Motor neuron (in vitro differentiated cells): ENCODE measurements around the gene EAF1. TPM values are rescaled to one million over a fixed set of nuclear protein-coding genes. Genes with fewer than 3 reads are reported as not detected.
"Not testable (repeated sequence)": the region's sequence is repeated elsewhere in the genome, so short reads cannot be mapped to it uniquely, and the experiment has no call there.

Experiments
- ATAC-seq, 8 experiments: fragments of 200-7000 bp; cut with Tn5 transposase; replicated peaks in 6 of 8; 2 replicates each; pipeline ENCODE4 v1.8.0; 2021; ENCODE audit warnings: mild to moderate bottlenecking in 8 of 8, moderate library complexity in 8 of 8
- H3K27ac ChIP-seq, 2 donors: fragments of 250-450 bp; sonication (Bioruptor Pico); 2 replicates each; pipeline ENCODE4 v1.9.0; 2021; ENCODE audit warnings: antibody characterized with exemption in 2 of 2, mild to moderate bottlenecking in 2 of 2, moderate library complexity in 1 of 2
- H3K4me1 ChIP-seq, 2 donors: fragments of 250-450 bp; sonication (Bioruptor Pico); replicated peaks in 1 of 2; 2 replicates each; pipeline ENCODE4 v1.6.1; 2021; ENCODE audit warnings: antibody characterized with exemption in 2 of 2, mild to moderate bottlenecking in 2 of 2, moderate library complexity in 1 of 2
- H3K4me3 ChIP-seq, 5 donors: fragments of 250-450 bp; sonication (Bioruptor Pico); 2 replicates each; pipeline ENCODE4 v1.9.0; 2021; ENCODE audit warnings: antibody characterized with exemption in 5 of 5, mild to moderate bottlenecking in 5 of 5, moderate library complexity in 4 of 5
- WGBS, 10 experiments: fragments of 450-650 bp; shearing (Covaris generic); methylation state at CpG; one replicate each; pipeline ENCODE4 v1.0.0; 2022; 5-methylcytosine and 5-hydroxymethylcytosine counted together
- in situ Hi-C, 9 experiments: fragments of 400-800 bp; cut with MboI; loops; one replicate each; pipeline ENCODE4 v1.15.0; 2021; ENCODE audit warnings: low sequenced_read_pairs in 9 of 9, low pct_unique_long_range_greater_than_20kb in 2 of 9; ENCODE audit not compliant: unreplicated experiment in 9 of 9
- total RNA-seq, 8 experiments: library from RNA; unstranded; fragments of 300-600 nt; gene quantifications; 2 replicates each; pipeline versions ENCODE4 v1.2.3 to v1.2.4, GENCODE V29; 2022

The EAF1 gene
- total RNA-seq, 8 experiments from 2014 or later = 16.8 to 34.4 (median 26.7) TPM

DNA sequence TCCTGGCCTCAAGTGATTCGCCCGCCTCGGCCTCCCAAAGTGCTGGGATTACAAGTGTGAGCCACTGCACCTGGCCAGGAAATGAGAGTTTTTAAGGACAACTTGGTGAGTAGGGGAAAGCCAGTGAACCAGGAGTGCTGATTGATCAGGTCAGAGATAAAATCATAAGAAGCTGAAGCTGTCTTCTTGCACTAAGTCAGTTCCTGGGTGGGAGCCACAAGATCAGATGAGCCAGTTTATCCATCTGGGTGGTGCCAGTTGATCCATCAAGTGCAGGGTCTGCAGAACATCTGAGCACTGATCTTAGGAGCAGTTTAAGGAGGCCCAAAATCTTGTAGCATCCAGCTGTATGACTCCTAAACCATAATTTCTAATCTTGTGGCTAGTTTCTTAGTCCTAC is 39.1 kb upstream of the EAF1 start:
- in situ Hi-C loops = loop anchor here in 4 of 9 experiments (10.0 to 25.0 kb wide), 2 partner anchors 124 to 126 kb away; no protein-coding TSS in a partner anchor
- ATAC-seq, H3K4me3 ChIP-seq, H3K27ac ChIP-seq, H3K4me1 ChIP-seq: not testable (repeated sequence)
- 89 to 100% (median 96%) methylated on average over 1 to 3 of the region's 3 CpGs; no CpG with 5 or more reads in 4 of the 10 experiments for WGBS, 10 experiments

GRCh38 chr3:15390460-15390859 is 36.9 kb upstream of the EAF1 start:
- in situ Hi-C loops = loop anchor here in 2 of 9 experiments (25.0 kb wide), 1 partner anchor 128 kb away; no protein-coding TSS in a partner anchor
- ATAC-seq = no peak
- WGBS, 10 experiments = 0 to 88% (median 49%) methylated on average over 1 to 6 of the region's 6 CpGs; no CpG with 5 or more reads in 2 of the 10 experiments
- Histone ChIP-seq H3K4me1 (no peaks in the 10 kb centered on the region), H3K4me3 (no peak overlapping the region), H3K27ac (no peak overlapping the region)

DNA sequence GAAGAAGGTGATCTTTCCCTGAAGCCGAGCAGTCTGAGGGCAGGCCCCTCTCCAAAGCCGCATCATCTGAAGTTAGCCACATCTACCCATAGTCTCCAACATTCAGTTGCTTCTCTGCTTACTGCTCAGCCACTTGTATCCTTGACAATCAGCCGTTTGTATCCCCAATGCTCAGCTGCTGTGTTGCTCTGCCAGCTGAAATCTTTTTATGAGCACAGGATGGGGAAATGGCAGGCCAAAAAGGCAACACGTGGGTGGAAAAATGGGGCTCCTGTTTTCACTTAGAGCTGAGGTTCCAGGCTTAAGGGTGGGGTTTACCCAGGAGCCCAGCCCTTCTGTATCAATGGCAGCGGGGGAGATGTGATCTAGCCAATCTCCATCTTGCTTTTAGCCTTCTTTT is 36.4 kb upstream of the EAF1 start:
- 20 to 100% (median 86%) methylated on average over 1 to 3 of the region's 5 CpGs; no CpG with 5 or more reads in 2 of the 10 experiments for WGBS, 10 experiments
- in situ Hi-C loops = loop anchor here in 2 of 9 experiments (25.0 kb wide), 1 partner anchor 129 kb away; no protein-coding TSS in a partner anchor
- Histone ChIP-seq H3K4me3 (no peak overlapping the region), H3K27ac (no peak overlapping the region), H3K4me1 (no peaks in the 10 kb centered on the region)
- ATAC-seq = no peak

DNA sequence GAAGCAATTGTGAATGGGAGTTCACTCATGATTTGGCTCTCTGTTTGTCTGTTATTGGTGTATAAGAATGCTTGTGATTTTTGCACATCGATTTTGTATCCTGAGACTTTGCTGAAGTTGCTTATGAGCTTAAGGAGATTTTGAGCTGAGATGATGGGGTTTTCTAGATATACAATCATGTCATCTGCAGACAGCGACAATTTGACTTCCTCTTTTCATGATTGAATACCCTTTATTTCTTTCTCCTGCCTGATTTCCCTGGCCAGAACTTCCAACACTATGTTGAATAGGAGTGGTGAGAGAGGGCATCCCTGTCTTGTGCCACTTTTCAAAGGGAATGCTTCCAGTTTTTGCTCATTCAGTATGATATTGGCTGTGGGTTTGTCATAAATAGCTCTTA is 34.1 kb upstream of the EAF1 start:
- H3K4me3 ChIP-seq = not testable (repeated sequence)
- WGBS, 10 experiments = no CpG with 5 or more reads among the region's 2 CpGs

GRCh38 chr3:15398731-15399133 is 28.7 kb upstream of the EAF1 start:
- H3K4me3 ChIP-seq, ATAC-seq, H3K27ac ChIP-seq, H3K4me1 ChIP-seq: not testable (repeated sequence)
- WGBS, 10 experiments = 96 to 100% (median 98%) methylated on average over 1 to 3 of the region's 3 CpGs; no CpG with 5 or more reads in 6 of the 10 experiments
- in situ Hi-C loops = loop anchor here in 2 of 9 experiments (25.0 kb wide), 1 partner anchor 136 kb away; no protein-coding TSS in a partner anchor

More for the DNA sequence above, 34.1 kb upstream of the EAF1 start:
- ATAC-seq, H3K4me1 ChIP-seq, H3K27ac ChIP-seq: not testable (repeated sequence)
- in situ Hi-C loops = loop anchor here in 2 of 9 experiments (25.0 kb wide), 1 partner anchor 131 kb away; no protein-coding TSS in a partner anchor

DNA sequence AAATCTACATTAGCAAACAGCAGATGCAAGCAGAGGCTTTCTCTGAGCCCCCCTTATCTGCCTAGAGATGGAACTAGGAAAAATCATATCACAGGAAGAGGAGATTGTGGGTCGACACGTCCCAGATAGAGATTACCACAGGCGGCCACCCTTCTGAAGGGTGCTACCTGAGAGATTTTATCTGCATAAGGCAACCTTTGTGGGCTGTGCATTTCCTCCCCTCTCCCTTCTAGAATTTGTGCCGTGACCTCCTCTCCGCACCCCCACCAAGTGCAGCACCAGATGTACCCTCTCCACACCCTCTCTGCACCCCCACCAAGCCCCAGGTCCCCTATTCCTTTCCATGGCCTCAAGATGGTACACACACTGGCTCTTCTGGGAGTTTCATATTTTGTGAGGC is 27.4 kb upstream of the EAF1 start:
- H3K4me3 ChIP-seq = no peak overlapping the region
- no peak overlapping the region for H3K27ac ChIP-seq
- 80 to 100% (median 96%) methylated on average over 1 to 3 of the region's 5 CpGs; no CpG with 5 or more reads in 5 of the 10 experiments for WGBS, 10 experiments
- ATAC-seq = peak in 1 of 8 experiments; percentile 49
- H3K4me1 ChIP-seq = no peaks in the 10 kb centered on the region
- in situ Hi-C loops = loop anchor here in 4 of 9 experiments (10.0 to 25.0 kb wide), 3 partner anchors 135 to 288 kb away; no protein-coding TSS in a partner anchor

DNA sequence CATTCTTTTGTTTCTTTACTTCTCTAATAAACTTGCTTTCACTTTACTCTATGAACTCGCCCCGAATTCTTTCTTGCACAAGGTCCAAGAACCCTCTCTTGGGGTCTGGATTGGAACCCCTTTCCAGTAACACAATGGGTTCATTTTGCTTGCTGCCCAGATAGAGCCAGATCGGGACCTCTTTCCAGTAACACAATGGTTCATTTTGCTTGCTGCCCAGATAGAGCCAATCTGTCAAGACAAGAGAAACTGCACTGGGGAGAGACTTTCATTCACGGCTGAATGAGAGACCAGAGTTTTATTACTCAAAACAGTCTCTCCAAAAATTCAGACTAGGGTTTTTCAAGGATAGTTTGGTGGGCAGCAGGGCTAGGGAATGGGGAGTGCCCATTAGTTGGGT is 25.5 kb upstream of the EAF1 start:
- 67 to 100% (median 93%) methylated on average over 1 to 4 of the region's 4 CpGs; no CpG with 5 or more reads in 1 of the 10 experiments for WGBS, 10 experiments
- no peak overlapping the region for H3K4me3 ChIP-seq
- no peak overlapping the region for H3K27ac ChIP-seq
- in situ Hi-C loops = loop anchor here in 2 of 9 experiments (10.0 to 25.0 kb wide), 3 partner anchors 137 to 290 kb away; no protein-coding TSS in a partner anchor
- ATAC-seq = no peak
- no peaks in the 10 kb centered on the region for H3K4me1 ChIP-seq

- Histone ChIP-seq H3K27ac (no peak overlapping the region), H3K4me1 (no peaks in the 10 kb centered on the region), H3K4me3 (no peak overlapping the region)
- ATAC-seq = peak in 3 of 8 experiments; percentile 35 to 61 (median 56)
- WGBS, 10 experiments = 78 to 90% (median 85%) methylated on average over 2 to 3 of the region's 3 CpGs; no CpG with 5 or more reads in 2 of the 10 experiments
- in situ Hi-C loops = loop anchor here in 2 of 9 experiments (10.0 to 25.0 kb wide), 3 partner anchors 139 to 291 kb away; no protein-coding TSS in a partner anchor
Observed at GRCh38 chr3:15403495-15403894, 23.9 kb upstream of the EAF1 start.

DNA sequence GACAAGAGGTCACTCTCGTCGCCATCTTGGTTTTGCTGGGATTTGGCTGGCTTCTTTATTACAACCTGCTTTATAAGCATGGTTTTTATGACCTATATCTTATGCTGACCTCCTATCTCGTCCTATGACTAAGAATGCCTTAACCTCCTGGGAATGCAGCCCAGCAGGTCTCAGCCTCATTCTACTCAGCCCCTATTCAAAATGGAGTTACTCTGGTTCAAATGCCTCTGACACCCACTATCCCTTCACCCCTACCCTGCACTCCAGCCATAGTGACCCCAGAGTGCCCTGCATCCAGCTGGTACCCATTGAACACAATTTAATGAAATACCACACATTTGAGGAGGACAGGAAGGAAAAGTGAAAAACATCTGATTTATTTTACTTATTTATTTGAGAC is 23.4 kb upstream of the EAF1 start:
- no peaks in the 10 kb centered on the region for H3K4me1 ChIP-seq
- WGBS, 10 experiments = 75 to 100% (median 95%) methylated on average over 2 to 3 of the region's 3 CpGs; no CpG with 5 or more reads in 6 of the 10 experiments
- no peak overlapping the region for H3K27ac ChIP-seq
- no peak for ATAC-seq
- H3K4me3 ChIP-seq = no peak overlapping the region
- in situ Hi-C loops = loop anchor here in 2 of 9 experiments (10.0 to 25.0 kb wide), 3 partner anchors 139 to 292 kb away; no protein-coding TSS in a partner anchor

- Histone ChIP-seq H3K27ac (no peak overlapping the region), H3K4me1 (no peaks in the 10 kb centered on the region), H3K4me3 (no peak overlapping the region)
- no peak for ATAC-seq
- 88 to 100% (median 100%) methylated on average over 1 of the region's 1 CpG; no CpG with 5 or more reads in 3 of the 10 experiments for WGBS, 10 experiments
- in situ Hi-C loops = loop anchor here in 2 of 9 experiments (10.0 to 25.0 kb wide), 3 partner anchors 140 to 292 kb away; no protein-coding TSS in a partner anchor
Observed at GRCh38 chr3:15404767-15405166, 22.6 kb upstream of the EAF1 start.

DNA sequence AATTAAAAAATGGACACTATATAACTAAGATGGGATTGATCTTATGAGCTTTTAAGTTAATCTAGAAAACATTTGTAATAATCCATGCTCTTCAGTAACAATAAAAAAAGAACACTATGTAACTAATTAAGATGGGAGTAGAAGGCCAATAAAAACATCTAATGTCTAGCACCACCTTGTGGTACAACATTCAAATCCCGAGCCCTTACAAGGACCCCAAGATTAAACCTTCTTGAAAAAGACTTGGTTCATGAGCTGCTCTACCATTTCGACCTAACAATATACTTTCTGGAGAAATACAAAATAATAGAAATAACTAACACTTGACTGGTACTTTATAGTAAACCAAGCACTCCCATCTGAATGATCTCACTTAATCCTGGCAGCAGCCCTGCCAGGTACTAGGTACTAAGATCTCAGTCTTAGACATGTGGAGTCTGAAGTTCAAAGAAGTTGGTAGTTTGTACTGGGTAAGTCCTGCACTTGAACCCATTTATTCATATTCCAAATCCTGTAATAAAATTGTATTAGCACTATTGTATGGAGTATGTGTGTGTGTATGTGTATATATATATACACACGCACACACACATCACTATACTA is 21.8 kb upstream of the EAF1 start:
- in situ Hi-C loops = loop anchor here in 2 of 9 experiments (10.0 to 25.0 kb wide), 3 partner anchors 141 to 293 kb away; no protein-coding TSS in a partner anchor
- peak in 3 of 8 experiments; percentile 65 to 79 (median 68) for ATAC-seq
- Histone ChIP-seq H3K27ac (no peak overlapping the region), H3K4me1 (no peaks in the 10 kb centered on the region), H3K4me3 (no peak overlapping the region)
- 0 to 50% (median 20%) methylated on average over 1 to 3 of the region's 3 CpGs; no CpG with 5 or more reads in 1 of the 10 experiments for WGBS, 10 experiments

- no peak overlapping the region for H3K4me3 ChIP-seq
- no peak for ATAC-seq
- in situ Hi-C loops = loop anchor here in 2 of 9 experiments (10.0 to 25.0 kb wide), 3 partner anchors 144 to 297 kb away; no protein-coding TSS in a partner anchor
- 80 to 100% (median 87%) methylated on average over 1 to 3 of the region's 3 CpGs; no CpG with 5 or more reads in 4 of the 10 experiments for WGBS, 10 experiments
- H3K4me1 ChIP-seq = no peaks in the 10 kb centered on the region
- no peak overlapping the region for H3K27ac ChIP-seq
Observed at GRCh38 chr3:15409239-15409638, 18.2 kb upstream of the EAF1 start.

- no peak overlapping the region for H3K27ac ChIP-seq
- in situ Hi-C loops = loop anchor here in 2 of 9 experiments (10.0 to 25.0 kb wide), 3 partner anchors 145 to 297 kb away; no protein-coding TSS in a partner anchor
- 67 to 100% (median 97%) methylated on average over 1 to 2 of the region's 2 CpGs for WGBS, 10 experiments
- H3K4me1 ChIP-seq = no peaks in the 10 kb centered on the region
- no peak overlapping the region for H3K4me3 ChIP-seq
- no peak for ATAC-seq
Observed at GRCh38 chr3:15409774-15410173, 17.6 kb upstream of the EAF1 start.
